Activated T-cell treated with anti-CD3 and anti-CD28 coated beads for 4 hours (primary cell): ENCODE results near the gene GPR25.

Experiments
- DNase-seq: peaks from one replicate; pipeline ENCODE4 v3.0.0-alpha.2; 2020

The GPR25 gene

GRCh38 chr1:200872446-200873115, at the start of gene GPR25:
Gene GPR25 (plus strand): TSS chr1:200872981. CDS start chr1:200873038, 57 bp downstream.
- no peak for DNase-seq

GRCh38 chr1:200831091-200831490, 41.7 kb upstream of the GPR25 start:
- no peak for DNase-seq

- DNase-seq: no peak
Observed at GRCh38 chr1:200834383-200834782, 38.4 kb upstream of the GPR25 start.

- no peak for DNase-seq
Observed at GRCh38 chr1:200836213-200836612, 36.6 kb upstream of the GPR25 start.

GRCh38 chr1:200837931-200838571, 34.7 kb upstream of the GPR25 start:
- no peak for DNase-seq

GRCh38 chr1:200838676-200839445, 33.9 kb upstream of the GPR25 start:
- DNase-seq: no peak

GRCh38 chr1:200845360-200845759, 27.4 kb upstream of the GPR25 start:
- no peak for DNase-seq

- no peak for DNase-seq
Observed at GRCh38 chr1:200846398-200846797, 26.4 kb upstream of the GPR25 start.

- no peak for DNase-seq
Observed at GRCh38 chr1:200849430-200849829, 23.4 kb upstream of the GPR25 start.

GRCh38 chr1:200850554-200850953, 22.2 kb upstream of the GPR25 start:
- no peak for DNase-seq

- no peak for DNase-seq
Observed at GRCh38 chr1:200856716-200857357, 15.9 kb upstream of the GPR25 start.

- no peak for DNase-seq
Observed at GRCh38 chr1:200857804-200858203, 15.0 kb upstream of the GPR25 start.

GRCh38 chr1:200861937-200862647, 10.7 kb upstream of the GPR25 start:
- no peak for DNase-seq

- no peak for DNase-seq
Observed at GRCh38 chr1:200862713-200863415, 9.9 kb upstream of the GPR25 start.

GRCh38 chr1:200866116-200866515, 6.7 kb upstream of the GPR25 start:
- DNase-seq: no peak

GRCh38 chr1:200866521-200866920, 6.3 kb upstream of the GPR25 start:
- DNase-seq: no peak

- DNase-seq: no peak
Observed at GRCh38 chr1:200867018-200867811, 5.6 kb upstream of the GPR25 start.

GRCh38 chr1:200869376-200869752, 3.4 kb upstream of the GPR25 start:
- no peak for DNase-seq

- DNase-seq: no peak
Observed at GRCh38 chr1:200869753-200870391, 2.9 kb upstream of the GPR25 start.

- DNase-seq: no peak
Observed at GRCh38 chr1:200873116-200873670, 412 bp downstream of the GPR25 start.
